HG03521 (cell line): ENCODE measurements around the gene TK2.
"Not testable (repeated sequence)": the region's sequence is repeated elsewhere in the genome, so short reads cannot be mapped to it uniquely, and the experiment has no call there.

Experiments
- ATAC-seq: cut with Tn5 transposase; IDR thresholded peaks from one replicate; pipeline ENCODE4 v1.9.1; 2021; ENCODE audit warnings: mild to moderate bottlenecking, moderate library complexity; ENCODE audit not compliant: unreplicated experiment

Gene TK2

DNA sequence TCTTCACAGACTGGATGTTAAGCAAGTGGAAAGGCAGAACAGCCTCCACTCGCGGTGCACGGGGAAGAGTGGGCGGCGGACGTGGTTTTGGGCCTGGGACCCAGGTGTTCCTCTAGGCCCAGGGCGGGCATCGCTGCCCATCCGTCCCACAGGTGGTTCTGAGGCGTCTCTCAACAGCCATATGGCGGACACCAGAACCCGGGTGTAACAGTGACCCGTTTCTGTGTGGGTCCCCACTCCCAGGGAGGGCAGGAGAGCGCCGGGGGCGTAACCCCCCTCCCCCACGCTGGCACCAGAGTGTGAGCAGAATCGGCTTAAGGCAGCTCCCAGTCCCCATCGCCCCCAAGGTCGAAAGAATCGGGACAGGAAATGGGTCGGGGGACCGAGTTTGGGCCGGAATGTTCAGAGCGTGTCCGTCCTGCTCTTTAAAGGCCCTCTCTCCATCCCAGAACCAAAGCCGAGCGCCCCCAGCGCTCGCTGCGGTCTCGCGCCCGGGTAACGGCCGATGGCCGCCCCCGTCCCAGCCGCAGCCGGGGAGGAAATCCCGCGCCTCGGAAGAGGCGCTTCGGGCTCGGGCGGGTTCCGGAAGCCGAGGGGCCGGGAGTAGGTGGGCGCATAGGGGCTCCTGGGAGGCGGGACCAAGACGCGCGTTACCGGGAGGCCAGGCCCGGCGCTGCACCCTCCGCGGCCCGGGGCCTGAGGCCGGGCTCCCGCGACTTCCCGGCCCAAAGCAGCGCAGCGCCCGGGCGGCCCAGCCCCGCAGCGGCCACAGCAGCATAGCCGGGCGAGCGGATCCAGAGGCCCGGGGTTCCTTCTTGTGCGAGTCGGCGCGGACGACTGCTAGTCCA is at the start of gene TK2:
TK2 (minus strand) TSS at position 839 of the 848 bp plus-strand sequence; CDS start at position 778, 61 bp downstream.
- ATAC-seq = no peak

DNA sequence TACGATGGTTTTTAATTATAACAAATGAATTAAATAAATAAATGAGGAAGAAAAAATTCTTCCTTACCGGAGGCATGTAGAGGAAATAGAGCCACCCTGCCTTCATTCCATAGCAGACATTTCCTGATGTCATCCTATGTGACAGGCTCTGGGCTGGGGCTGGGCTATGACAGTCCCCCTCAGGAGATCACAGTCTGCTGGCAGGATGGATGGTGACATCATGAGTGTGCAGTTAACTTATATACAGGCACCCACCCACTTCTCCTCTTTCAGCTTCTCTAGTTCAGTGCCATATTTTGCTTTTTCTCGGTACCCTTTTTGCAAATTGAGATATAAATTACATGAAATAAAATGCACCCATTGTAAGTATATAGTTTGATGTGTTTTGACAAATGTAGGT is 48.2 kb upstream of the TK2 start:
- ATAC-seq = no peak

DNA sequence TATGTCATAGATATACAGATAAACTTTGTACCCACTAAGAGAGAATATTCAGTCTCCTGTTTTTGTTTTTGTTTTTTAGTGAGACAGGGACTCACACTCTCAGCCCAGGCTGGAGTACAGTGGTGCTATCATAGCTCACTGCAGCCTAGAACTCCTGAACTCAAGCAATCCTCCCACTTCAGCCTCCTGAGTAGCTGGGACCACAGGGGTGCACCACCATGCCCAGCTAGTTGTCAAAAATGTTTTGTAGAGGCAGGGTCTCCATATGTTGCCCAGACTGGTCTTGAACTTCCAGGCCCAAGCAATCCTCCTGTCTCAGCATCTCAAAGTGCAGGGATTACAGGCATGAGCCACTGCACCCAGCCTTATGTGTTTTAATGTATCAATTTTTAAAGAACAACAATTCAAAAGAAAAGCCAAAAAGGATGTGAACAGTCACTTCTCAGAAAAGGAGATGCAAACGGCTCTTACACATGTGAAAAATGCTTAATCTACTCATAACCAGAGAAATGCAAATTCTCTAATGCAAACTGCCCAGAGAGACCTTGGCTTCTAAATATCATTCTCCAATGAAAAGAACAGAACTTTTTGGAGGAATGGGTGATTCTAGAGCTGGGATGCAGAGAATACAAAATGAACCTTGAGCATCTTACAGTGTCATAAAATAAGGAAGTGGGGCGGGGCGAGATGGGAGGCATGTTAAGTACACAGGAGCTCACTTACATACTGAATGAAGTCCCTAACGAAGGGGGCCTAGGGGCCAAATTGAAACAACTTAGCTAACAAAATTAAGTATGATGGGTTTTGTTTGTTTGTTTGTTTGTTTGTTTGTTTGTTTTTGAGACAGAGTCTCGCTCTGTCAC is 47.3 kb upstream of the TK2 start:
- ATAC-seq = no peak

DNA sequence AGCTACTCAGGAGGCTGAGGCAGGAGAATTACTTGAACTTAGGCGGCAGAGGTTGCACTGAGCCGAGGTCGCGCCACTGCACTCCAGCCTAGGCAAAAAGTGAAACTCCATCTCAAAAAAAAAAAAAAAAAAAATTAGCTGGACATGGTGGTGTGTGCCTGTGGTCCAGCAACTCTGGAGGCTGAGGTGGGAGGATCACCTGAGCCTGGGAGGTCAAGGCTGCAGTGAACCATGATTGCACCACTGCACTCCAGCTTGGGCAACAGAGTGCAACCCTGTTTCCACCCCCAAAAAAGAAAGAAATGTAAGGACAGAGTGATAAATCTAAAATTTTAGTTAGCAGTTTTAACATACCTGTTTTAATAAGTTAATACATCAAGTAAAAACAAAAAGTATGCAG is 46.6 kb upstream of the TK2 start:
- not testable (repeated sequence) for ATAC-seq

DNA sequence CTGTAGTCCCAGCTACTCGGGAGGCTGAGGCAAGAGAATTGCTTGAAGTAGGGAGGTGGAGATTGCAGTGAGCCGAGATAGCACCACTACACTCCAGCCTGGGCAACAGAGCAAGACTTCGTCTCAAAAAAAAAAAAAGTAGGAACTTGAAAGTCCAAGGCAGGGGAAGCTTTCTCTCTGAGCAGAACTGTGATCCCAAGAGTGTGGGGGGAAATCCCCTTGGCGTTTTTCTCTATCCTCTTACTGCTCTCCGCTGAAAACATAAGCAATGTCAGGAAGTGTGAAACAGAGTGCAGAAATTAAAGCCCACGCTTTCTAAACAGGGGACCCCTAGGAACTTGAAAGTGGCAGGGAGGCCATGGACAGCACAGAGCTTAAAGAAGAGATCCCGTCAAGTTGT is 44.8 kb upstream of the TK2 start:
- no peak for ATAC-seq

DNA sequence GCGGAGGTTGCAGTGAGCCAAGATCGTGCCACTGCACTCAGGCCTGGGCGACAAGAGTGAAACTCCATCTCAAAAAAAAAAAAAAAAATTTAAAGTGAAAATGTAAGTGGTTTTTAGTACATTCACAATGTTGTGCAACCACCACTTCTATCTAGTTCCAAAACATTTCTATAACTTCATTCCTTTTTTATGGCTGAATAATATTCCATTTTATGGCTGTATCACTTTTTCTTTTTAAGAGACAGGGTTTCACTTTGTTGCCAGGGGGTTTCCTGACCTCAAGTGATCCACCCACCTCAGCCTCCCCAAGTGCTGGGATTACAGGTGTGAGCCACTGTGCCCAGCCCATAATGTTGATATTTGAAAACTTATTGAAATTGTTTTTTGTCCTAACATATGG is 42.9 kb upstream of the TK2 start:
- ATAC-seq = no peak

DNA sequence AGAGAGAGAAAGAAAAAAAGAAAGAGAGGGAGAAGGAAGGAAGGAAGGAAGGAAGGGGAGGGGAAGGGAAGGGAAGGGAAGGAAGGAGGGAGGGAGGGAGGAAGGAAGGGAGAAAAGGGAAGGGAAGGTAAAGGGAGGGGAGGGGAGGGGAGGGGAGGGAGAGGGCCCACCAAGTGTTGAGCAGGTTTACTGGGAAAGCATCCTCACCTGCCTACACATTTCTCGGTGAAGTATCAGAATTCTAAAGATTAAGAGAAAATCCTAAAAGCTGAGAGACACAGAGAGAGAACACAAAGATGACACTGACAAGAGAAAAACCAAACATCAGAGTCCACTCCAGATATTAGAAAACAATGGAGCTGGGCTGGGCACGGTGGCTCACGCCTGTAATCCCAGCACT is 42.3 kb upstream of the TK2 start:
- no peak for ATAC-seq

DNA sequence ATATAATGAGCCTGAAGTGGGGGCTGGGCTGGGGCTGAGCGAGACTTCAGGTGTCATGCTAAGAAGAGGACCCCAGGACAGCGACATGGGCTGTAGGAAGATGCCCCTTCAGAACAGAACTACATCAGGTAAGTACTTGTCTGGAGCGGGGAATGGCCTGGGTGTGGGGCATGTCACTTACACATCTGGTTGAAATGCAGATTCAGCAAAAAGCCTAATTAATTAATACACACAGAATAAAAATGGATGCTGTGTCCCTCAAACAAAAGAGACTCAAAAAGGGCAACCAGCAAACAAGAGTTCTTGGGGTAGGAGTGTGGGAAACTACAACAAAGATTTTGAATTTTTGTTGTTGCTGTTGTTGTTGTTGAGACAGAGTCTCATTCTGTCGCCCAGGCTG is 41.1 kb upstream of the TK2 start:
- ATAC-seq = no peak

DNA sequence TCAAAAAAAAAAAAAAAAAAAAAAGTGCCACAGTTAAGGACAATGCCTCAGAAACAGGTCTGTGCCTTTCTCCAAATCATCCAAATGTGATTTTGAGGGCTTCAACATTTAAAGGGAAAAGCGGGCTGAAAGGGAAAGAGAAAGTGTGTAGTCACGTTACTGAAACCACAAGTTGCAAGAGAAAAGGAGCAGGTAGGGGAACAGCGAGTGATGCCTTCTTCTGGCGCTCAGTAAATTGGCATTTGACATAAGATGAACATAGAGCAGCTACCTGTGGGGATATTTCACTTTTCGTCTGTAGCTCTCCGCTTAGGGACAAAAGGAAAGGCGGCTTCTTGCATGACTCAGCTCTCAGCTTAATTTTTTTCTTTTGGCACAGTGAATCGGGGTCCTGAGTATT is 40.4 kb upstream of the TK2 start:
- ATAC-seq = no peak

DNA sequence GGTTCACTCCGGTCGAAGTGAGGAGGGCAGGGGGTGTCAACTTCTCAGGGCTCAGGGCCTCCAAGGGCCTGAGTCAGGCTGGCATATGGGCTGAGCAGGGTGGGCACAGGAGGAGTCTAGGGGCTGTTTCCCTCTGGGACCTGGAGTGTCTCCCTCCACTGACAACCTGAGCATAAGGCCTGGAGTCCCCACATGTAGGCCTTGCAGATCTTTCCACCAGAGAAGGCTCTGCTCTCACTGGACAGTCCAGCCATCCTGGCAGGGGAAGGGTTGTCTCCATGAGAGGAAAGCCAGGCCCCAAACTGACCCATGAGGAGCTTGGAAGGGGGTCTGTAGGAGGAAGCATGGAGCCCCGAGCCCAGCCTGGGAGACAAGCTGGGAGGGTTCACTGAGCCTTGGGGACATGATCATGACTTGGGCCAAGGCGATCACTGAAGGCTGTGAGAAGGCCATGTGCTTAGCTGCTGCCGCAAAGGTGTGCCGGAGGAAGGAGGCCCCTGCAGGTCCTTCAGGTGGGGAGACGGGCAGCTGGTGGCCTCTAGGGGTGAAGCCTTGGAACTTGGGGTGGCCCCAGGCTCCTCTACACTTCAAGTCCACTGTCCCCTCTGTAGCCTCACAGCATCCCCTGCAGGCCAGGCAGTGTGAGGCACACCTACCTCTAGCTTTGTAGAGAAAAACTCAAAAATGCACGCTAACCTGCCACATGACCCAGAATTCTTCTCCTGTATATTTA is 39.2 kb upstream of the TK2 start:
- ATAC-seq = peak; percentile 71

DNA sequence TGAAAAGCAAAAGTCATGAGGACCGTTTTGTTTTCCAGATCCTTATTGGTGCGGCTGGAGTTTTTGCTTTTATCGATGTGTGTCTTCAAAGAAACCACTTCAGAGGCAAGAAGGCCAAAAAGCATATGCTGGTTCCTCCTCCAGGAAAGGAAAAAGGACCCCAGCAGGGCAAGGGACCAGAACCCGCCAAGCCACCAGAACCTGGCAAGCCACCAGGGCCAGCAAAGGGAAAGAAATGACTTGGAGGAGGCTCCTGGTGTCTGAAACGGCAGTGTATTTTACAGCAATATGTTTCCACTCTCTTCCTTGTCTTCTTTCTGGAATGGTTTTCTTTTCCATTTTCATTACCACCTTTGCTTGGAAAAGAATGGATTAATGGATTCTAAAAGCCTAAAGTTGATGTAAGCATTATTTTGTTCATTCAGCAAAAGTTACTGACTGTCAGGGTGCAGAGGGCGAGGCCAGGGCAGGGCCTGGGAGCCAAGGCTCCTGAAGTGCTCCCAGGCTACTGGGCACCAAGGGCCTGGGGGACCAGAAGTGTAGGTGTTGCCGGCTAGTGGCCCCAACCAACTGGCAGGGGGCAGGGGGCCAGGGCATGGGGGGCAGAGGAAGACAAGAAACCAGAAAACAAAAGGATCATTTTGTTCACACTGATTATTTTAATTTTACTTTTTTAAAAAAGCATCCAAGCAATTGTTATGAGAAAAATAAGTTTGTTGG is 38.1 kb upstream of the TK2 start:
- no peak for ATAC-seq

DNA sequence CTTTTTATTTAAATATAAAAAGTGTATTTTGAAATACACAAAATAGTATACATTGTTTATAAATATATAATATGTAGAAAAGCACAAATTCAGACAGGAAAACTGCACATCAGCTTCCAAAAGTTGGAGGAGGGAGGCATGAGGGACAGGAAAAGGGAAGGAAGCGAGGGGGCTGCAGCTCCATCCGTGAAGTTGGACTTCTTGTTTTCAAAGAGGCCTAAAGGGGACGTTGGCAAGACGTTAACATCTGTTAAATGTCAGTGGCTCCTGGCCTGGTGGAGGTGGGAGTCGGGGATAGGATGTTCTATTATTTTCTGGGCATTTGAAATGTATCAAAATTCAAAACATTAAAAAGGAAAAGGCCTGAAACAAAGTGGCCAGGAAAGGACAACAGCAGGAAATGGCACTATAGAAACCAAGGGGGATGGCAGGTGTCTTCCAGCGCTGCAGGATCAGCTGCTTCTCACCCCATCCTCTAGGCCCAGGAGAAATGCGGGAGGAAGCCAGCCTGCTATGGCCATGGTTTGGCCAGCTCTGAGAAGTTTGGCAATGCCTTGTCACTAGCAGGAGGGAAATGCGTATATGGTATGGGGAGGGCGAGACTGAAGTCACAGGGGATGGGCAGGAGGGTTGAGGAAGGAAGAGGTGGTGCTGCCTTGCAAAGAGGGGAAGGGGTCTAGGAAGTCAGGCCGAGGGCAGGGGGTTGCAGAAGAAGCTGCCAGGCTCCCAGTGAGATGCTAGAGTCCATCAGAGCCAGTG is 35.7 kb upstream of the TK2 start:
- ATAC-seq = no peak

DNA sequence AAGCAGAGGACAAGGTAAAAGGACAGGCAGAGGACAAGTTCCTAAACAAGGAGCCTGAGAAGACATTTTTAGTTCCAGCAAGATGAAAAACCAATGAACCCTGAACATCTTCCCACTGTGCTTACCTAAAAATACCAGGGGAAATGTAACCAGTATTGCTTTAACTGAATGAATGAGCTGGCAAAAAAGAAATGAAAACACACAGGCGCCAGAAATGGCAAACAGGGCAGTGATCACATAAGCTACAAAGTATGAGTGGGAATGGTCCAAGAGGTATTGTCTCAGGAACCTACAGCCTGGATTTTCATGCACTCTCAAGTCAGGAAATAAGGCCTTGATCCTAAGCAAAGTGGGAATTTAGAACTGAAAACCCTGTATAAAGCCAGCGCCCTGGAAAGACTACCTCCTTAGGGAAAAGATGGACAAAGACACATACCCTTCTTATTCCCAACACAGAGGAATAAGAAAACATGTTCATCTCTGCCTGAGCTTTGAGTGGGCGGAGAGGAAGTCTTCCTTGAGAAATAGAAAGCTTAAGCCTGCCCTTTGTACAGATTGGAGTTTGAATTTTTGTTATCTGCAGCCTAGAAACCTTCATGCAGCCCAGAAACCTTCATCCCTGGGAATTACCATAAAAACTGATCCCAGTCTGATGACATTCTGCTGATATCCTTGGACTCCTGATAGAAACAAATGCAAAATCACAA is 31.5 kb upstream of the TK2 start:
- ATAC-seq = no peak

DNA sequence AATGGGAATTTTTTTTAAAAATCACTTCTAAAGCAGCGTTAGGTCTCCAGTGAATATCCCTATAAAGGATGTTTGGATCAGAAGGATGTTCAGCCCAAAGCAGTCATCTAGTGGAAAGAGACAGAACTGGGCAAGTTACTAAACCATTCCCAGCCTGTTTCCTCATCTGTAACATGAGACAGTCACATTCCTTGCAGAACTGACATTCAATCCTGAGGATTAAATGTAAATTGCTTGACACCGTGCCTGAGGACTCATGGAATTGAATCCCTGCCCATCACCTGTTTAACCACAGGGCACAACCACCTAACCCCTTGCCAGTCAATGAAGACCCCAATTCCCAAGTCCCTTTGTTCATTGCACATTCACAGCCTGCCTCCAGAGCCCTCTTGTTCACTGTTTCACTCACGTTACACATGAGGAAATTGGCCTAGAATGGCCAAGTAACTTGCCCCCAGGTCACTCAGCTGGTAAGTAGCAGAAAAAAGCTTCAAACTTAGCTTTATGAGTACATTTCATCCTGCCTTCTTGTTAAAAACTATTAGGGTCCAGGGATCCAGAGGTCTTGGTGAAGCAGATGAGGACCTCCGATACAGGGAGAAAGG is 30.8 kb upstream of the TK2 start:
- no peak for ATAC-seq

DNA sequence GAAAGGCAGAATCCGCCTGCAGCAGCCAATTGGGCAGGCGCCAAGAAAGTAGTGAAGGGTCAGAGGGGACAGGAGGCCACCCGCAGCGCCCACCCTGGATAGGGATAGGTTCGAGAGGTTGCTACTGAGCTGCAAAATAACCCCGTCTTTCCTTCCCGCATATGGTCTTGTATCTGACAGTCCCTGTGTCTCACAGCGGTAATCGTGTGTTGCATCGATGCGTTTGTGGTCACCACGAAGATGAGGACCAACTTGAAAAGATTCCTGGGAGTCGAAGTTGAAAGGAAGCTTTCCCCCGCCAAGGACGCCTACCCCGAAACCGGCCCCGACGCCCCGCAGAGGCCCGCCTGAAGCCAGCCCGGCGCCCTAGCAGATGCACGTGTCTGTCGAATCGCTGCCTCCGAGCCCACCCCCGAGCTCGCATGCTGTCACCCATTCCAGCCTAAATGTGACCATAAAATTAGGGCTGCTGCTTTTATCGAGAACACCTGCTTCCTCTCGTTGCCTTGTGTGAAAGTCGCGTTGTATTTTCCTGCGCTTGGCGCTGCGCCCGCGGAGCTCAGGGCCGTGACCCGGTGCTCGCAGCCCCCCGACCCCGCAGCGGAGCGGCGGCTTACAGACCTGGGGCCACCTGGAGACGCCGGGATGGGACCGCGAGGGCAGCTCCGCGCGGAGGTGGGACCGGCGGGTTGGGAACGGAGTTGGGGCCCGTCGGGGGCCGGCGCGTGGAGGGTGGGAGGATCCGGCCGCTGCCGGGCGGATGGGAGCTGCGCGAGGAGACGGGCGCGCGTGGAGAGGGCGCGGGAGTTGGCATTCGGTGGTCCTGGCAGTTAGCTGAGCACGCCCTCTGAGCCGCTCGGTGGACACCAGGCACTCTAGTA is 29.0 kb upstream of the TK2 start, which contains the start of gene CMTM2:
CMTM2 (plus strand) TSS at position 813 of the 881 bp plus-strand sequence. CDS start 145 bp downstream, outside the sequence.
- ATAC-seq = no peak

DNA sequence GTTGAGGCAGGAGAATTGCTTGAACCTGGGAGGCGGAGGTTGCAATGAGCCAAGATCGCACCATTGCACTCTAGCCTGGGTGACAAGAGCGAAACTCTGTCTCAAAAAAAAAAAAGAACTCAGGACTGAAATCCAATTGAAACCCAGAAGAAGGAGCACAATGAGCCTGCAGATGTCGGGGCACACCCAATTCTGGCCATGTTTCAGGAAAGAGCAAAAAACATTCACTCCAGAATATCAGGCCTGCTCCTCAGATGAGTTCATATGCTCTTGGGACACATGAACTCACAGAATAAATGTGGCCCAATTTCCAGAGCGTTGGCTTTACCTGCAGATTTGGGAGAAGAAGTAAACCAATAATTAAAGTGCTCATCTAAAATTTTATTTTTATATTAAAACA is 26.4 kb upstream of the TK2 start:
- ATAC-seq = no peak

DNA sequence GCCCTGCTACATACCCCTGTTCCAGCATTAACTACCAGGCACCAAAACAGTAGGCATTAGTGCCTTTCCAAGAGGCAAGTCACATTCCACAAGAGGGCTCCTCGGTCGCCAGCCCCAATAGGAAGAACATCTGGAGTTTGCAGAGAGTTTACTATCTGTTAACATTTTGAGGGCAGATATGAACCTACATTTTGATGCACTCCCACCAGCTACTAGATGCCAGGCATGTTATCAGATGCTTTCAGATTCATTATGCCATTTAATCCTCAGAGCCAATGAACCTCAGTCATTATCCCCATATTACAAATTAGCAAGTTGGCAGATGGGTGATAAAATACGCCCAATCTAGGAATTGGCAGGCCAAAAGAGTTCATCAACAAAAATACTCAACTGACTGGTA is 25.1 kb upstream of the TK2 start:
- no peak for ATAC-seq

DNA sequence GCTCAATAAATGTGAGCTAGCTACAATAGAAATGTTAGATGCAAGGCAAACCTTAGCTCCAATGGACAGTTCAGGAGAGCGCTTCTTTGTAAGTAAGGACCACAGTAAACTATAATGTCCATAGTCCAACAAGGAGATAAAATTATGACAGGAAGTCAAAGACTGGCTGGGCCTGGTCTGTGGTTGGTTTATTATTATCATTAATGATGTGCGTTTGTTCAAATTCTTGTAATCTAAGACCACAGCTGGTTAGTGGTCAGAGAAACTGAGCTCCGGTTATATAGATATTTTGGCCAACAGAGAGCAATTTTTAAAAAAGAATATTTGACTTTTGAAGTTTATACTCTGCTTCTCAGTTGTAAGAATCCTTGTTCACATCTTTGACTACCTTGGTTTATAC is 24.6 kb upstream of the TK2 start:
- no peak for ATAC-seq
